Measurements from ENCODE around the gene SULT1A2. TPM values are rescaled to one million over a fixed set of nuclear protein-coding genes. Genes with fewer than 3 reads are reported as not detected.
"Not testable (repeated sequence)": the region's sequence is repeated elsewhere in the genome, so short reads cannot be mapped to it uniquely, and the experiment has no call there.

SULT1A2 gene
- total and polyA plus RNA-seq, 2 of the 4 experiments (the other 2 are of a cell fraction), result 0.09 TPM; not detected in 1

DNA sequence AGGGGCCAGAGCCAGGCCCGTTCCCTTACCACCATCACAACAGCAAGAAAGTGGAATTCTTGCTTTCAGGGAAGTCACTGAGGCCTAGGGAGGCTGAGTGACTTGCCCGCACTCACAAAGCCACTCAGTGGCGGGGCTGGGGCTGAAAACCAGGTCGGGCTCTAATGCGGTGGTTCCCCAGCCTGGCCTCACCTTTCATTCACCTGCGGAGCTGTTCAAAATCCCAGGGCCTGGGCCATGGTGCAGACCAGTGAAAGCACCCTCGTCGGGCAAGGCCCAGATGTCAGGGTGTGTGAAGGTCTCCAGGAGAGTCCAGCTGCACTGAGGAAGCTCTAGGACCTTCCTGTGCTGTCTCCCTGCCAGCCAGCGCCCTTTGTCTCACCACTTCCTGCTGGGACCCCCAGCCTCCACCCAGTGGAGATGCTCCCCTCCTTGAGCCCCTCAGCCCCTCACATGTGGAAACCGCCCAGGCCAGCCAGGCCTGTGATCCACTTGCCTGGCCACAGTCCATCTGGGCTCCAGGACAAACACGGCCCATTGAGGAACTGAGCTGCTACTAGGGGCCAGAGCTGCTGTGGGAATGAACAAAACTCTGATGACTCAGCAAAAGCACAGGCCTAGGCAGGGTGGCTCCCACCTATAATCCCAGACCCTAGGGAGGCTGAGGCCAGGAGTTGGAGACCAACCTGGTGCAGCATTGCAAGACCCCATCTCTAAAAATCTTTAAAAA, 12.2 kb upstream of the SULT1A2 start:
- H4K8ac ChIP-seq (ENCODE audit: low read depth in 2 of 2, low read length in 2 of 2); H3K9me1 ChIP-seq (ENCODE audit: insufficient read depth, low read length); POLR2A ChIA-PET (ENCODE audit: unreplicated experiment); H3K79me1 ChIP-seq (ENCODE audit: low read depth in 1 of 2, low read length in 2 of 2); H4K5ac ChIP-seq (ENCODE audit: low read depth, low read length); H3K18ac ChIP-seq (ENCODE audit: low read depth, low read length); H3K4me2 ChIP-seq (ENCODE audit: low read depth, low read length); H3K4ac ChIP-seq (ENCODE audit: low read depth, low read length); H3K27ac ChIP-seq (ENCODE audit: insufficient read depth, low read length); BruUV-seq (replicated peaks); H3K9me3 ChIP-seq (ENCODE audit: control insufficient read depth, insufficient read depth, low read length); H4K91ac ChIP-seq (ENCODE audit: insufficient read depth, low read depth, low read length); H3K36me3 ChIP-seq (ENCODE audit: control insufficient read depth, insufficient read depth, low read length); dilution Hi-C loops (cut with HindIII; ENCODE audit: low sequenced_read_pairs, unreplicated experiment); H2AK9ac ChIP-seq (replicated peaks; ENCODE audit: low read depth, low read length, poor library complexity); H2BK20ac ChIP-seq (ENCODE audit: low read depth, low read length); intact Hi-C loops (cut with micrococcal nuclease); H3K9ac ChIP-seq (ENCODE audit: low read depth, low read length); DNase-seq; H3K56ac ChIP-seq (ENCODE audit: extremely low read depth, insufficient read depth, low read length); H3K23ac ChIP-seq (ENCODE audit: low read depth, low read length); H2BK15ac ChIP-seq (ENCODE audit: low read depth, low read length); H4K20me1 ChIP-seq (ENCODE audit: insufficient read depth, low read length); H2AK5ac ChIP-seq (ENCODE audit: low read depth, low read length); H3K14ac ChIP-seq (replicated peaks; ENCODE audit: low read depth, low read length); CTCF ChIA-PET; H3K4me1 ChIP-seq (ENCODE audit: control insufficient read depth, insufficient read depth, low read length); H3K4me3 ChIP-seq (ENCODE audit: insufficient read depth, low read depth, low read length); H2AFZ ChIP-seq (replicated peaks; ENCODE audit: low read length, poor library complexity); H2BK120ac ChIP-seq (ENCODE audit: low read depth, low read length); H2BK5ac ChIP-seq (ENCODE audit: low read depth, low read length, poor library complexity, severe bottlenecking): not testable (repeated sequence)
- H3K27me3 ChIP-seq (ENCODE audit: control insufficient read depth, insufficient read depth, low read length), result peaks cover 32% of the 10 kb centered on the region
- in situ Hi-C loops (cut with MboI; ENCODE audit: low sequenced_read_pairs), result loop anchor here (10.0 kb wide), 1 partner anchor 314 kb away; the partner anchor contains the start of gene SBK1
- 68% methylated on average over 4 of the region's 11 CpGs; no CpG with 5 or more reads in 1 of the 2 experiments for WGBS, 2 experiments (ENCODE audit: extremely low coverage in 2 of 2, insufficient read length in 1 of 2)
- TF ChIP-seq MAFK (IDR thresholded peaks at IDR 0.05; ENCODE audit: low read depth, low read length), result peak; percentile 97
- peak; percentile 61; the same call in 1 of the 2 replicates for TF ChIP-seq NFE2L2 (IDR thresholded peaks at IDR 0.05; ENCODE audit: low read depth, low read length)
- peak; percentile 6; the same call in 1 of the 2 replicates for ATAC-seq (ENCODE audit: low read depth)

DNA sequence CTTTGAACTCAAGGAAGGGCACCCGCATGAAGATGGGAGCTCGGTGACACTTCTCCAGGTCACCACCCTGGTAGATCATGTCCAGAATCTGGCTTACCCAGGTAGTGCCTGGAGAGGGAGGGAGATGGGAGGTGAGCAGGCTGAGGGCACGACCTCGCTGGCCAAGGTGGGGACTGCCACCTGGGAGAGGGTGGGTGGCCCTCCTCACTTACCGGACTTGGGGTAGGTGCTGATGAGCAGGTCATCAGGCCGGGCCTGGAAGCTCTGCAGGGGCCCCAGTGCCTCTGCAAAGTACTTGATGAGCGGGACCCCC, 11.6 kb upstream of the SULT1A2 start:
- H2BK120ac ChIP-seq (ENCODE audit: low read depth, low read length); H4K5ac ChIP-seq (ENCODE audit: low read depth, low read length); H3K4me1 ChIP-seq (ENCODE audit: control insufficient read depth, insufficient read depth, low read length); H3K18ac ChIP-seq (ENCODE audit: low read depth, low read length); intact Hi-C loops (cut with micrococcal nuclease); H3K4ac ChIP-seq (ENCODE audit: low read depth, low read length); POLR2A ChIA-PET (ENCODE audit: unreplicated experiment); CTCF ChIA-PET; H3K9ac ChIP-seq (ENCODE audit: low read depth, low read length); H3K4me3 ChIP-seq (ENCODE audit: insufficient read depth, low read depth, low read length); H3K23ac ChIP-seq (ENCODE audit: low read depth, low read length); H2AK9ac ChIP-seq (replicated peaks; ENCODE audit: low read depth, low read length, poor library complexity); H4K91ac ChIP-seq (ENCODE audit: insufficient read depth, low read depth, low read length); H3K14ac ChIP-seq (replicated peaks; ENCODE audit: low read depth, low read length); H3K9me3 ChIP-seq (ENCODE audit: control insufficient read depth, insufficient read depth, low read length); H4K8ac ChIP-seq (ENCODE audit: low read depth in 2 of 2, low read length in 2 of 2); H3K27ac ChIP-seq (ENCODE audit: insufficient read depth, low read length); H3K4me2 ChIP-seq (ENCODE audit: low read depth, low read length); H3K36me3 ChIP-seq (ENCODE audit: control insufficient read depth, insufficient read depth, low read length); H2AFZ ChIP-seq (replicated peaks; ENCODE audit: low read length, poor library complexity); H3K9me1 ChIP-seq (ENCODE audit: insufficient read depth, low read length); H2BK5ac ChIP-seq (ENCODE audit: low read depth, low read length, poor library complexity, severe bottlenecking); BruUV-seq (replicated peaks); H3K79me1 ChIP-seq (ENCODE audit: low read depth in 1 of 2, low read length in 2 of 2); H2BK20ac ChIP-seq (ENCODE audit: low read depth, low read length); H4K20me1 ChIP-seq (ENCODE audit: insufficient read depth, low read length); dilution Hi-C loops (cut with HindIII; ENCODE audit: low sequenced_read_pairs, unreplicated experiment); H2BK15ac ChIP-seq (ENCODE audit: low read depth, low read length); DNase-seq; H3K56ac ChIP-seq (ENCODE audit: extremely low read depth, insufficient read depth, low read length); ATAC-seq (ENCODE audit: low read depth); H2AK5ac ChIP-seq (ENCODE audit: low read depth, low read length): not testable (repeated sequence)
- in situ Hi-C loops (cut with MboI; ENCODE audit: low sequenced_read_pairs), result loop anchor here (10.0 kb wide), 1 partner anchor 314 kb away; the partner anchor contains the start of gene SBK1
- WGBS, 2 experiments (ENCODE audit: extremely low coverage in 2 of 2, insufficient read length in 1 of 2), result no CpG with 5 or more reads among the region's 7 CpGs
- H3K27me3 ChIP-seq (ENCODE audit: control insufficient read depth, insufficient read depth, low read length), result peaks cover 37% of the 10 kb centered on the region

All from IMR-90 (cell line).